GM12865 (cell line): Measurements from ENCODE around the gene DHRS7B.

Source experiments
- DNase-seq: peaks from one replicate; pipeline ENCODE4 v3.0.0; 2010; ENCODE audit warnings: low read depth
- H3K4me3 ChIP-seq: 2 replicates; pipeline ENCODE4 v1.5.1; 2011; ENCODE audit warnings: mild to moderate bottlenecking, low read depth, low read length, control low read depth
- TF ChIP-seq, protein P1 (sequence below): IDR thresholded peaks from 2 replicates; pipeline ENCODE4 v1.5.1; 2011; ENCODE audit warnings: low read length, control low read depth, low read depth, inconsistent platforms; ENCODE audit not compliant: insufficient read depth; ENCODE audit errors: missing control alignments

DHRS7B gene

GRCh38 chr17:21172846-21173245 is 46.1 kb downstream of the DHRS7B start:
- no peak for DNase-seq
- TF ChIP-seq, protein P1, sequence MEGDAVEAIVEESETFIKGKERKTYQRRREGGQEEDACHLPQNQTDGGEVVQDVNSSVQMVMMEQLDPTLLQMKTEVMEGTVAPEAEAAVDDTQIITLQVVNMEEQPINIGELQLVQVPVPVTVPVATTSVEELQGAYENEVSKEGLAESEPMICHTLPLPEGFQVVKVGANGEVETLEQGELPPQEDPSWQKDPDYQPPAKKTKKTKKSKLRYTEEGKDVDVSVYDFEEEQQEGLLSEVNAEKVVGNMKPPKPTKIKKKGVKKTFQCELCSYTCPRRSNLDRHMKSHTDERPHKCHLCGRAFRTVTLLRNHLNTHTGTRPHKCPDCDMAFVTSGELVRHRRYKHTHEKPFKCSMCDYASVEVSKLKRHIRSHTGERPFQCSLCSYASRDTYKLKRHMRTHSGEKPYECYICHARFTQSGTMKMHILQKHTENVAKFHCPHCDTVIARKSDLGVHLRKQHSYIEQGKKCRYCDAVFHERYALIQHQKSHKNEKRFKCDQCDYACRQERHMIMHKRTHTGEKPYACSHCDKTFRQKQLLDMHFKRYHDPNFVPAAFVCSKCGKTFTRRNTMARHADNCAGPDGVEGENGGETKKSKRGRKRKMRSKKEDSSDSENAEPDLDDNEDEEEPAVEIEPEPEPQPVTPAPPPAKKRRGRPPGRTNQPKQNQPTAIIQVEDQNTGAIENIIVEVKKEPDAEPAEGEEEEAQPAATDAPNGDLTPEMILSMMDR: no peak
- H3K4me3 ChIP-seq: no peak overlapping the region

GRCh38 chr17:21173543-21173942 is 46.8 kb downstream of the DHRS7B start:
- TF ChIP-seq, protein P1: no peak
- H3K4me3 ChIP-seq: no peak overlapping the region
- DNase-seq: no peak

DNA sequence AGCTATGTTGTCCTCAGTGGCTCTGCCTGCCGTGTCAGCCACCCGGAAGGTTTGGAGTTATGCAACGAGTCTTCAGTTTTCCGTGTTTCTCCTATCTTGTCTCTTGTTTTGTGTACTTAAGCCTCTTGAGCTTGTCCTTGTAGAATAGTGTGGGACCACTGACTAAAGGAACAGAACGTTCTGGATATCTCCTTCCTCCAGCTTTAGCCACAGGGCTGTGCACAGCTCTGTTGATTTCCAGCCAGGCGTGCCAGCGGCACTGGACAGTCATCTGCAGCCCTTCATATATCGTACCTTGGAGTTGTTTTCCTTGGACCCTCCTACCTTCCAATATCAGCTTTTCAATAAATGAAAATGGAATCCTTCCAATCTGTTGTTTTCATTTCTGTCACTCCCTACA is 47.4 kb downstream of the DHRS7B start:
- TF ChIP-seq, protein P1: no peak
- H3K4me3 ChIP-seq: no peak overlapping the region
- no peak for DNase-seq

DNA sequence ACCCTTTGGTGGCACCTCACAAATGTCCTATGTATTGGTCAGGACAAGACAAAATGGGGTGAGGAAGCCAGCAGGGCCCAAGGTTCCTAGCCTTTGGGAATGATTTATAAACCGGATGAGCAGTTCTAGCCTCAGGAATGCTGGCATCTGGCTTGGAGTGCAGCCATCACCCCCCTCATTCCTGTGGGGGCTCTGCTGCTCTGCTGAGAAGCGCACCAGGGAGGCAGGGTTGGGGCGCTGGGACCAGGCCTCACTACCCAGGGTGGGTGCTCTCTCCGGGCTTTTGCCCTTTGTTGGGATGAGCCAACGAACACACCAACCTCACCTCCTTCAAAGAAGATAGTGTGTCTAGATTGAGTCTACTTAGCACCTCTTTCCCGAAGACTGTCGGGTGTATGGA is 47.9 kb downstream of the DHRS7B start:
- no peak overlapping the region for H3K4me3 ChIP-seq
- no peak for DNase-seq
- TF ChIP-seq, protein P1: no peak

- H3K4me3 ChIP-seq: no peak overlapping the region
- no peak for DNase-seq
Observed at GRCh38 chr17:21176773-21177395, 50.1 kb downstream of the DHRS7B start.

GRCh38 chr17:21177401-21177800 is 50.6 kb downstream of the DHRS7B start:
- no peak for DNase-seq
- TF ChIP-seq, protein P1: no peak
- H3K4me3 ChIP-seq: no peak overlapping the region

More at GRCh38 chr17:21176773-21177395, 50.1 kb downstream of the DHRS7B start:
- TF ChIP-seq, protein P1: no peak
